Prostate gland (tissue), 2 donors: ENCODE data around the gene ASPSCR1. TPM values are rescaled to one million over a fixed set of nuclear protein-coding genes. Genes with fewer than 3 reads are reported as not detected.

ENCODE experiments used
- DNase-seq: peaks from one replicate; pipeline ENCODE4 v3.0.0-alpha.2; 2019; ENCODE audit warnings: low spot score
- H3K27ac ChIP-seq, 2 donors: fragments of 200-600 bp; sonication (generic); 2 replicates each; pipeline ENCODE4 v1.5.1; 2017 to 2019
- H3K27me3 ChIP-seq: fragments of 200-600 bp; sonication (generic); replicated peaks from 2 replicates; pipeline ENCODE4 v1.5.1; 2019; ENCODE audit not compliant: insufficient read depth
- H3K36me3 ChIP-seq, 2 donors: fragments of 200-600 bp; sonication (generic); 1 replicate in 1 of 2; 2 replicates in 1 of 2; pipeline versions ENCODE4 v1.5.1 to v1.8.1; 2017 to 2019
- H3K4me1 ChIP-seq: fragments of 200-600 bp; sonication (generic); replicated peaks from 2 replicates; pipeline ENCODE4 v1.5.1; 2019
- H3K4me3 ChIP-seq, 2 donors: fragments of 200-600 bp; sonication (generic); 2 replicates each; pipeline ENCODE4 v1.5.1; 2017 to 2019
- H3K9me3 ChIP-seq: fragments of 200-600 bp; sonication (generic); 2 replicates; pipeline ENCODE4 v1.5.1; 2017
- POLR2A ChIP-seq: fragments of 450-650 bp; IDR thresholded peaks from one replicate; pipeline ENCODE4 v1.6.1; 2016; ENCODE audit warnings: antibody characterized with exemption, mild to moderate bottlenecking
- POLR2AphosphoS5 ChIP-seq: sonication (generic); formaldehyde crosslinking; IDR thresholded peaks from one replicate; pipeline ENCODE4 v1.6.1; 2017; ENCODE audit warnings: antibody characterized with exemption
- WGBS: methylation state at CpG from one replicate; pipeline ENCODE4 v1.1.5; 2018; 5-methylcytosine and 5-hydroxymethylcytosine counted together
- intact Hi-C: fragments of 100-400 bp; cut with DNase I; formaldehyde crosslinking; loops from one replicate; pipeline ENCODE4 v1.14.2; 2022
- total RNA-seq, 2 donors: library from RNA; depleted of rRNA; stranded (reverse); fragments of >200 nt; gene quantifications; one replicate each; pipeline ENCODE4 v1.1.0, GENCODE V29; 2016
- TF ChIP-seq, protein P1 (sequence below), 4 experiments: fragments of 200-600 bp in 2 of 4; fragments of 450-650 bp in 2 of 4; sonication (generic) in 2 of 4; IDR thresholded peaks; 1 replicate in 3 of 4; 2 replicates in 1 of 4; pipeline ENCODE4 v1.5.1; 2016 to 2019; ENCODE audit warnings: antibody characterized with exemption in 4 of 4, mild to moderate bottlenecking in 2 of 4, moderate library complexity in 2 of 4

The ASPSCR1 gene
- total RNA-seq, 2 donors from 2014 or later = 30.7 to 39.7 TPM

DNA sequence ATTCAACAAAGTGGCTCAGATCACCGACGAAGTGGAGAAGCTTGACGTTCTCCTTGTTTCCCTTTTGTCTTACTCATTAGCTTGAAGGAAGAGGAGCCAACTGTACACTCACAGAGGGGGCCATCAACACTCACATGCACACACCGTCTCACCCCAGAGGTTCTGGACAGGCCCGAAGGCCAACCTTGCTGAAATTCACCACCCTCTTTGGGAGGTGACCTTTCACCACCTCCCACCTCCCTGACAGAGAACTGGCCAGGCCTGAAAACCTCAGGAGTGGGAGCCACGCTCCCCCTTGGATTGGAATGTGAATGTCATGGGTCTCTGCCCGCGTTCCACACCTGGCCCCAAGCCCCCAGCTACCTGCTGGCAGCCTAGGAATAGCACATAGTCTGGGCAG lies 58.1 kb downstream of the ASPSCR1 start:
- TF ChIP-seq, protein P1, sequence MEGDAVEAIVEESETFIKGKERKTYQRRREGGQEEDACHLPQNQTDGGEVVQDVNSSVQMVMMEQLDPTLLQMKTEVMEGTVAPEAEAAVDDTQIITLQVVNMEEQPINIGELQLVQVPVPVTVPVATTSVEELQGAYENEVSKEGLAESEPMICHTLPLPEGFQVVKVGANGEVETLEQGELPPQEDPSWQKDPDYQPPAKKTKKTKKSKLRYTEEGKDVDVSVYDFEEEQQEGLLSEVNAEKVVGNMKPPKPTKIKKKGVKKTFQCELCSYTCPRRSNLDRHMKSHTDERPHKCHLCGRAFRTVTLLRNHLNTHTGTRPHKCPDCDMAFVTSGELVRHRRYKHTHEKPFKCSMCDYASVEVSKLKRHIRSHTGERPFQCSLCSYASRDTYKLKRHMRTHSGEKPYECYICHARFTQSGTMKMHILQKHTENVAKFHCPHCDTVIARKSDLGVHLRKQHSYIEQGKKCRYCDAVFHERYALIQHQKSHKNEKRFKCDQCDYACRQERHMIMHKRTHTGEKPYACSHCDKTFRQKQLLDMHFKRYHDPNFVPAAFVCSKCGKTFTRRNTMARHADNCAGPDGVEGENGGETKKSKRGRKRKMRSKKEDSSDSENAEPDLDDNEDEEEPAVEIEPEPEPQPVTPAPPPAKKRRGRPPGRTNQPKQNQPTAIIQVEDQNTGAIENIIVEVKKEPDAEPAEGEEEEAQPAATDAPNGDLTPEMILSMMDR (IDR thresholded peaks at IDR 0.05) = no peak
- TF ChIP-seq POLR2A = no peak
- no peak for TF ChIP-seq POLR2AphosphoS5

DNA sequence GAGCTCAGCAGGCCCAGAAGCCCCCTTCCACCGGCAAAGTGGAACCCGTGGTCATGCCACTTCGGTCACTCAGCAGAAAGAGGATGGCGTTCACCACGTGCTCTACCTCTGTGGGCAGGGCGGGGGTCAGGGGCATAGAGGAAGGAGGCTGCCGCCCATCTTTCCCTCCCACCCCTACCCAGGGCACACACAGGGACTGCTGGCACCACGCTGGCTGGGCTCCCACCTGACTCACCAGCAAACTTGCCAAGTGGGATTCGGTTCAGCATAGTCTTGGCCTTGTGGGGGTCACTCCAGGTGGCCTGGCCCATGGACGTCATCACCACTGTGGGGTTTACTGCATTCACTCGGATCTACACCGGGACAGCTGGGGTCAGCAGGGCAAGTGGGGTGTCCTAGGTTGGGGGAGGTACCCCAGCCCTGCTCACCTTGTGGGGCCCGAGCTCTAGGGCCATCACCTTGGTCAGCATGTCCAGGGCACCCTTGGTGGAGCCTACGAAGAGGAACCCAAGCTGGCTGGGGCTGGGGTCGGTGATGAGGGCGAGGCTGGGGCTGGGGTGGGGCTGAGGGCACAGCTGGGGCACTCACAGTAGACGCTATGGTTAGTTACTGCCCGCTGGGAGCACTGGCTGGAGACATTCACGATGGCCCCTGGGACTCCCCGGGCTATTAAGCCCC lies 58.7 kb downstream of the ASPSCR1 start:
- DNase-seq = no peak
- Histone ChIP-seq H3K4me3 (peak overlapping the region; percentile 72 to 81), H3K9me3 (no peaks in the 10 kb centered on the region), H3K27me3 (no peaks in the 10 kb centered on the region), H3K27ac (peak overlapping the region; percentile 96 to 99), H3K4me1 (peaks cover 16% of the 10 kb centered on the region), H3K36me3 (no peaks in the 10 kb centered on the region)
- 80% methylated on average over 19 of the region's 20 CpGs for WGBS
- intact Hi-C loops = loop anchor here (5.0 kb wide), 1 partner anchor 61 kb away; the partner anchor contains the start of gene FASN
- TF ChIP-seq POLR2A (no peak), POLR2AphosphoS5 (no peak)
- TF ChIP-seq, protein P1 (IDR thresholded peaks at IDR 0.05) = no peak

More for the DNA sequence above, 58.1 kb downstream of the ASPSCR1 start:
- intact Hi-C loops = loop anchor here (5.0 kb wide), 1 partner anchor 62 kb away; the partner anchor contains the start of gene FASN
- Histone ChIP-seq H3K27ac (peak overlapping the region; percentile 96 to 99), H3K4me3 (no peak overlapping the region), H3K27me3 (no peaks in the 10 kb centered on the region), H3K4me1 (peaks cover 16% of the 10 kb centered on the region), H3K36me3 (no peaks in the 10 kb centered on the region), H3K9me3 (no peaks in the 10 kb centered on the region)
- WGBS = 88% methylated on average over 8 of the region's 8 CpGs
- DNase-seq = no peak

DNA sequence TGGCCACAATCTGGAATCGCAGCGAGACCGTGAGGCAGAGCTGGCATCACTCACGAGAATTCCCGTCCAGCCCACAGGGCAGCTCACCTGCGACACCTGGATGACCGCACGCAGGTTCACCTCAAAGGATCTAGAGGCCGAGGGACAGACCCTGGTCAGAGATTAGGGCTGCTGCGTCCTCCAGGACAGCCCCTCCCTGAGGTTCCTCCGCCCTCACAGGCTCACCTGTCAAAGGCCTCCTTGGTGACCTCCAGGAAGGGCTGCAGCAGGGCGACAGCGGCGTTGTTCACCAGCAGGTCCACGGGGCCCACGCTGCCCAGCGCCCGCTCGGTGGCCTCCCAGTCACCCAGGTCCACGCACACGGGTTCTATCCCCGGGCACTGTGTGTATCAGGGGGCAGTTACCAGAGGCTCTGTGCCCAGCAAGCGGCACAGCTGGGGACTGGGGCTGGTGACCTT lies 59.2 kb downstream of the ASPSCR1 start:
- WGBS = 32% methylated on average over 23 of the region's 23 CpGs
- no peaks in the 10 kb centered on the region for H3K36me3 ChIP-seq
- DNase-seq = no peak
- H3K9me3 ChIP-seq = no peaks in the 10 kb centered on the region
- H3K4me3 ChIP-seq = peak overlapping the region; percentile 72 to 81
- peaks cover 16% of the 10 kb centered on the region for H3K4me1 ChIP-seq
- peak overlapping the region; percentile 96 to 99 for H3K27ac ChIP-seq
- H3K27me3 ChIP-seq = no peaks in the 10 kb centered on the region
- intact Hi-C loops = loop anchor here (5.0 kb wide), 1 partner anchor 61 kb away; the partner anchor contains the start of gene FASN
- TF ChIP-seq, protein P1 (IDR thresholded peaks at IDR 0.05) = no peak
- TF ChIP-seq POLR2AphosphoS5 (no peak), POLR2A (no peak)

DNA sequence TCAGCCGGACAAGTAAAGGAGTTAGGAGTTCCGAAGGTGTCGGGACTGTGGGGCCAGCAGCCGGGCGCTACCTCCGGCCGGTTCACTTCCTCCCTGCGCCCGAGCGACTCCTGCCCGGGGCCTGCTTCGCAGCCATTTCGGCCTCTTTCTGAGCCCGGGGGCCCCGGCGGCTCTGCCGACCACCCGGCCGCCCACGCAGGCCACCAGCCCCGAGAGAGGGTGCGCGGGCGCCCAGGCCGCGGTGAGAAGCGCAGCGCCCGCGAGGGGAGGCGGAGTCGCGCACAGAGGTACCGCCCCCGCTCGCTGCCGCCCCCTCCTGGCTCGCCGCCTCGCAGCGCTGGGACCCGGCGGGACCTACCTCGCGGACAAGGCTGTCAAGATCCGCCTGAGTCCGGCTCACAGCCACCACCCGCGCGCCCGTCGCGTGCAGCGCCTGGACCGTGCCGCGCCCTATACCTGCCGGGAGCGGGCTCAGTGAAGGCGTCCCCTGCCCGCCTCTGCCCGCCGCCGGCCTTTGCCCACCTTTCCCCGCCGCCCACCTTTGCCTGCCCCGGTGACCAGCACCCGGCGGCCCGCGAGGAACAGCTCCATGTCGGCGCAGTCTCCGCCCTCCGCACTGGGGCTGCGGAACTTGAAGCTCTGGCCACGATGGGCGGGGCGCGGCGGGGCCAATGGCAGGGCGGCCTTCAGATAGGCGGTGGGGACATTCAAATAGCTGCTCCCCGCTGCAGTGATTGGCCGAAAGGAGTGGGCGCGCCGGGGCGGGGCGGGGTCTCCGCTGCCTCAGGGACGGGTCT lies 59.9 kb downstream of the ASPSCR1 start, which contains the start of gene DCXR:
TSS of gene DCXR (minus strand) at position 606 of the 797 bp plus-strand sequence. CDS start at position 591, 15 bp downstream.
- H3K27me3 ChIP-seq = no peaks in the 10 kb centered on the region
- H3K4me3 ChIP-seq = peak within 1 kb of the TSS; percentile 72 to 81
- H3K9me3 ChIP-seq = no peaks in the 10 kb centered on the region
- no peaks in the 10 kb centered on the region for H3K36me3 ChIP-seq
- WGBS = under 1% methylated on average over 76 of the region's 92 CpGs
- H3K4me1 ChIP-seq = peaks cover 13% of the 10 kb centered on the region
- TF ChIP-seq, protein P1 (IDR thresholded peaks at IDR 0.05) = peak; percentile 66 to 94 (median 82)
- peak; percentile 96 for TF ChIP-seq POLR2AphosphoS5
- TF ChIP-seq POLR2A = peak; percentile 95
- peak; percentile 98 for DNase-seq
- intact Hi-C loops = loop anchor here (5.0 kb wide), 1 partner anchor 60 kb away; the partner anchor contains the start of gene FASN
- H3K27ac ChIP-seq = peak within 1 kb of the TSS; percentile 96 to 99
